ENCODE results near the gene AK9.

AK9 gene

GRCh38 chr6:109695468-109695867, 4.5 kb upstream of the AK9 start:
- DNase-seq: no peak

DNA sequence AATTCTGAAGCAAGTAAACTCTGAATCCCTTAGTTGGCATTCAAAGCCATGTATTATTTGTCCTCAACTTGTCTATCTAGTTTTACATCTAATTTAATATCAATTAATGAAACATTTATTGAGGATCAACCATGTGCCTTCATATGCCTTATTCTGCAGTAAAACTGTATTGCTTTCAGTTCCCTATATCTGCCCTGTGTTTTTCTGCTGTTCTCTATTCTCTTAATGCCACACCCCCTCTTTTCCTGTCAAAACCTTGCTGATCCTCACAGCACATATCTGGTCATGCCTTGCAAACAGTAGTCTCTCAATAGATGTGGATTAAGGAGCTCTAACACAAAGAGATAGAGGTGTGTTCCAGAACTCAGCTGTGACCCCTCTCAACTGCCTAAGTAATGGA, 2.1 kb upstream of the AK9 start:
- no peak for DNase-seq

GRCh38 chr6:109690373-109690736, 647 bp downstream of the AK9 start:
- peak; percentile 86 for DNase-seq

DNA sequence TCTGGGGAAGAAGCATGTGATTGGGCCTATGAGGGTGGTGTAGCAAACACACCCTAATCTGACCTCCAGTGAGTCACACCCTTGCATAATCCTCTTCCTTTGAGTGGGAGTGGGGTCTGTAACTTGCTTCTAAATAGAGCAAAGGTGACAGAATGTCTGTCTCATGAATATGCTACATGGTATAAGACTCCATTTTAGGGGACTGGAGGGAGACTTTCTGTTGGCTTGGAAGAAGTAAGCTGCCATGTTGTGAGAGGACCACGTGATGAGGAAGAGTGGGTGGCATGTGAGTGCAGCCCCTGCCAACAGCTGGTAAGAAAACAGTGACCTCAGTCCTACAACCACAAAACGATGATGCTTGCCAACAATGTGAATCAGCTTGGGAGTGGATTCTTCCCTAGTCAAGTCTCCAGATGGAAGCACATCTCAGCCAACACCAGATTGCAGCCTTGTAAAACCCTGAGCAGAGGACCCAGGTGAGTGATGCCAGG, 3.7 kb downstream of the AK9 start:
- DNase-seq: no peak

- no peak for DNase-seq
Observed at GRCh38 chr6:109686566-109687265, 4.3 kb downstream of the AK9 start.

GRCh38 chr6:109678661-109679505, 12.1 kb downstream of the AK9 start:
- DNase-seq: peak; percentile 81

DNA sequence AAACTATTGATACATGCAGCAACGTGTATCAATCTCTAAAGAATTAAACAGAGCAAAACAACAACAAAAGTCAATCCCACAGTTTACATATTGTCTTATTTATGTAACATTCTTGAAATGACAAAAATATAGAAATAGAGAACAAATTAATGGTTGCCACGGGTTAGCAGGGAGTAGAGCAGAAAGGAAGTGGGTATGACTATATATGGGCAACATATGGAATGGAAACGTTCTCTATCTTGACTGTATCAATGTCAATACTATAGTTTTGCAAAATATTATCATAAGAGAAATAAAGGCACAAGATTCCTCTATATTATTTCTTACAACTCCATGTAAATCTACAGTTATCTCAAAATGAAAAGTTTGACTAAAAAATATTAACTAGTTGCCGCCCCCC, 12.8 kb downstream of the AK9 start:
- DNase-seq: no peak

DNA sequence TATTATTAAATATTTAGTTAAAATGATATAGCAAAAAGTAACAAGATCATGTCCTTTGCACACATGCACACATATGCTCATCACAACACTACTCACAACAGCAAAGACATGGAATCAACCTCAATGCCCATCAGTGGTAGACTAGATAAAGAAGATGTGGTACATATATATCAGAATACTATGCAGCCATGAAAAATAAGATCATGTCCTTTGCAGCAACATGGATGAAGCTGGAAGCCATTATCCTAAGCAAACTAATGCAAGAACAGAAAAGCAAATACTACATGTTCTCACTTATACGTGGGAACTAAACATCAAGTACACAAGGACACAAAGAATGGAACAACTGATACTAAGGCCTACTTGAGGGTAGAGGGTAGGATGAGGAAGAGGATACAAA, 14.3 kb downstream of the AK9 start:
- DNase-seq: no peak

DNA sequence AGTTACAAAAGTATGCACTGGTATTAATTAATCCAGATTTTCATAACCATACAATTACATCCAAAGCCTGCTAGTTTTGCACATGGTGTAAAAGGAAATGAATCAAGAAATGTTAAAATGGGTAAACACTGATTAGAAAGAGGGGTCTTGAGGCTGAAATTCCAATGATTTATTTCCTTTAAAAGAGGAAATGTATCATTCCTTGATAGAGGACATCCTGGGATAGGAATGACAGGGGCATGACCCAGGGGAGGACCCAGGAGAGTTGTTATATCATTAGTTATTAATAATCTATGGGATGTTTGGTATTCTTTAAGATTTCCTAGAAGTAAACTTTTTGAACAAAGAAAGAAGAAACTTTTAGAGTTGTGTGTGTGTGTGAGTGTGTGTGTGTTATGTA, 18.2 kb downstream of the AK9 start:
- DNase-seq: no peak

DNA sequence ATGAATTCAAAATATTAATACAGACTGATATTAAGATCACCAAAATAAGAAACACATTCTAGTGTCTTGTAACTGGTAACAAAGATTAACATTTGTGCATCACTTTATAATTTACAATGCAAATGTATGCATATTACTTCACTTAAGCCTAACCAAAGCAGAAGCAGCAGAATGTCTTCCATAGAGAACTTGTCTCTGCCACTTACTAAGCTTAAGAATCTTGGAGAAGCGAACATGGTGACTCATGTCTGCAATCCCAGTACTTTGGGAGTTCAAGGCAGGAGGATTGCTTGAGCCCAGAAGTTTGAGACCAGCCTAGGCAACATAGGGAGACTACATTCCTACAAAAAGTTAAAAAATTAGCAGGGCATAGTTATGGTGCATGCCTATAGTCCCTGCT, 18.8 kb downstream of the AK9 start:
- DNase-seq: no peak

DNA sequence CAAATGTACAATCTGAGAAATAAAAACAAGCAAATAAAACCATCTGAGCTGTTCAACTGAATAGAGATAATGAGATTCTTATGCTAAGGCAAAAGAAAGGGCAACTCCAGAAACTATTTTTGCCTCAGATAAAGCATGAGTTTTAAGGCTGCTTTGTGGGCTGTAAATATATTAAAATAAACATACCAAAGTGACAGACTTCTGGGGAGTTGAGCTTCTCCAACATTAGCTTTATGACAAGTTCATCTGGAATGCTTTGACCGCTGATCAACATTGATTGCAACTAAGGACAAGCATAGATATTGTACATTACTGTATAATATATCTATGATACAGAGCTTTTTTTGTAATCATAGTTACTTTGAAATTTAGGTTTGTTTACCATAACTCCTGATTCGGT, 19.3 kb downstream of the AK9 start:
- no peak for DNase-seq

- no peak for DNase-seq
Observed at GRCh38 chr6:109669811-109670210, 21.2 kb downstream of the AK9 start.

DNA sequence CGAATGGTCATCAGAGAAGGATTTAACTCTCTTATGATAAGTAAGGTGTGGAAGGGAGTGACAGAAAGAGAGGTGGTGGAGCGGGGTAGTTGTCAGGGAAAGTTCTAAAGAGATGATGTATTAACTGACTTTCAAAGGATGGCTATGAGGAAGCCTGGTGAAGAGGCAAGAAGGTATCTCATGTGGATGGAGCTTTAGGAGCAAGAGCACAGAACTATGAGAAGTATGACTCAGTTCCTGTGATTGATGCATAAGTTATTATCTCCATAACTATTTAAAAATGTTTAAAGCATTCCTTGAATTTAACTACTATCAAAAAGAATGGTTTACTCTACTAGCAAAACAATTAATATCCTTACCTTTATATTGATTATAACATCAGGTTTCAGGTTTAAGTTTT, 28.8 kb downstream of the AK9 start:
- DNase-seq: no peak

DNA sequence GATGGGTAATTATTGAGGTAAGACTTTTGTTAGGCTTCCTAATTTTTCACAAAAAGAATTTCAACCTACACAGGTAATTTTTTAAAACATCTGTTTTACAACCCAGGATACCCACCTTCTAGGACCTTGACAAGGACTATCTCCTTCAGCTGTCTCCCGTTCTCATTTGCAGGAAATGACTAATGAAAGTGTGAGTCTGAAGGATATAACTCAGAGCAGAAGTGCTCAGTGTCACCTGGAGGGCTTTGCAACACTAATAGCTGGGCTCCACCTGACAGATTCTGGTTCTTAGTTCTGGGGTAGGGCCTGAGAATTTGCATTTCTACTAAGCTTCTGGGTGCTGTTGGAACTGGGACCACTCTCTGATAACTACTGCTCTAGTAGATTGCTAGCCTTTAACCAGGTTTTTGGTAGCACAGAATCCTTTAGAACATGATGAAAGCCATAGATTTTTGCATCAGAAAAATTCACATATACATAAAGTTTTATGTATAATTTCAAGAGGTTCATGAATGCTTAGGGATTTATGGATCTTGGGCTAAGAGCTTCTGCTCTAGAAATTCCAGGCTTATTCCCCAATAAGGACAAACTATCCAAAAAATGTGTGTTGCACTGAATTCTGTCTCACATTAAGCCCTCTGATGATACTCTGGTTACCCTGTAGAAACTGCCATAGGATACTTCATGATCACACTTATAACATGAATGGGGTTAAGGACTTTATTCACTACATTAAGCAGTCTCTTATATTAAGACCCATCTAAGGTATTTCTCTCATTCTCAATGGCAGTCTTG, 30.3 kb downstream of the AK9 start:
- no peak for DNase-seq

DNA sequence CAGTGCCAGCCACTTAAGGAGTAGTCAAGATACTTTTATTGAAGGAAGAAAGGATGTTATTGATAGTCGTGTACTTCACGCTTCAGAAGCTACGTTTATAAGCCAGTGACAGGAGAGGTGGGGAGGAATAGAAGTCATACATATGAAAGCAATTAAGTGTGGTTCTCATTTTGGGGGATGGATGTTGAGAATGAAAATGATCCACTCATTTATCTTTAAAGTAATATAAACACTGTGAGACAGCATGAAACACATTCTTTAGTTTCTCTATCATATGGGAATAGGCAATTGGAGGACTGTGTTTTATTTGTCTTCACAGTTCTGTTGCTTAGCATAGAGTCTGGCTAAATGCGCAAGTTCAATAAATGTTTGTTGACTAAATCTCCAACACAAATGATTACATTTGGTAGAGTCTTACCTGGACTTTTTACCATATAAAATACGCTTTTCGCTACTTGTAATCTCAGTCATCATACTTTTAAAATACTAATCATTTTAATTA, 35.2 kb downstream of the AK9 start:
- no peak for DNase-seq

- no peak for DNase-seq
Observed at GRCh38 chr6:109653264-109653663, 37.7 kb downstream of the AK9 start.

- no peak for DNase-seq
Observed at GRCh38 chr6:109644131-109644530, 46.9 kb downstream of the AK9 start.

DNA sequence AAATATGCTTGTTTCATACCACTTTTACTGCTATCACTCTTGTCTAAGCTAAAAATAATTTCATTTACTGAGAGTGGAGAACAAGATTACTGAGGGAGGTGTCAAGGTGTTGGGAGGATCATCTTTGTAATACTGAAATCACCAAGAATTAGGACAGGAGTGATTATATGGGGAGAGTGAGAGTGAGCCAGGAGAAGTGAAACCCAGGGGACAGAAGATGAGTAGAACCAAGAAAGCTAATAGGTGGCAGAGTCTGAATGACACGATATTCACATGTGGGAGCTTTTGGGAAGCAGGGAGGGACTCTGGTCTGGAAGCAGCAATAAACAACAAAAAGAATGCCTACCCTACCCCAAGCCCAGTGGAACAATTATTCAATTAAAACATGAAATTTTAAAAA, 58.6 kb downstream of the AK9 start:
- DNase-seq: no peak

GRCh38 chr6:109631403-109631802, 59.6 kb downstream of the AK9 start:
- no peak for DNase-seq

GRCh38 chr6:109628158-109629000, 62.6 kb downstream of the AK9 start:
- DNase-seq: no peak

DNA sequence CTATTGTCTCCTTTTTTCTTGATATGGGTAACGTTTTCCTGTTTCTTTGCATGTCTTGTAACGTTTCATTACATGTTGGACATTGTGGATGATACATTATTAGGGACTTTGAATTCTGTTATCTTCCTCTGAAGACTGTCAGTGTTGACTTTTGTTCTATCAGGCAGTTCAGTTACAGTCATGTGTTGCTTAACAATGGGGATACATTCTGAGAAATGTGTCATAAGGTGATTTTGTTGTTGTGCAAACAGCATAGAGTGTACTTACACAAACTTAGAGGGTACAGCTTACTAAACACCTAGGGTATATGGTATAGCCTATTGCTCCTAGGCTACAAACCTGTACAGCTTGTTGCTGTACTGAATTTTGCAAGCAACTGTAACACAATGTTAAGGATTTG, 64.7 kb downstream of the AK9 start:
- DNase-seq: no peak

DNA sequence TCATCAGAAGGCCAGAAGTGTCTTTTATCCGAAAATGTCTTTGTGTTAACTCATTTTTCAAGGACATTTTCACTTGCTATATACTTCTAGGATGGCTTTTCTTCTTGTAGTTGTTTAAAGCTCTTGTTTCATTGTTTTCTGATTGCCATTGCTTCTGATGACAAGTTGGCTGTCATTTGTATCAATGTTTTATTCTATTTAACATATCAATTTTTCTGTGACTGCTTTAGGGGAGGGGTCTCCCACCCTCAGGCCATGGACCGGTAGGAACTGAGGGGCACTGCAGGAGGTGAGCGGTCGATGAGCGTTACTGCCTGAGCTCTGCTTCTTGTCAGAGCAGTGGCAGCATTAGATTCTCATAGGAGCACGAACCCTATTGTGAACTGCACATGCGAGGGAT, 65.8 kb downstream of the AK9 start:
- no peak for DNase-seq

GRCh38 chr6:109623288-109623687, 67.7 kb downstream of the AK9 start:
- DNase-seq: no peak

All from NCI-H345 (cell line).